HG03064 (cell line): ENCODE data around the gene IQSEC3.

Experiments used
- ATAC-seq: cut with Tn5 transposase; IDR thresholded peaks from one replicate; pipeline ENCODE4 v1.9.1; 2021; ENCODE audit warnings: low read depth; ENCODE audit not compliant: unreplicated experiment

Gene IQSEC3

GRCh38 chr12:191541-191940 lies 125.0 kb downstream of the IQSEC3 start:
- no peak for ATAC-seq

DNA sequence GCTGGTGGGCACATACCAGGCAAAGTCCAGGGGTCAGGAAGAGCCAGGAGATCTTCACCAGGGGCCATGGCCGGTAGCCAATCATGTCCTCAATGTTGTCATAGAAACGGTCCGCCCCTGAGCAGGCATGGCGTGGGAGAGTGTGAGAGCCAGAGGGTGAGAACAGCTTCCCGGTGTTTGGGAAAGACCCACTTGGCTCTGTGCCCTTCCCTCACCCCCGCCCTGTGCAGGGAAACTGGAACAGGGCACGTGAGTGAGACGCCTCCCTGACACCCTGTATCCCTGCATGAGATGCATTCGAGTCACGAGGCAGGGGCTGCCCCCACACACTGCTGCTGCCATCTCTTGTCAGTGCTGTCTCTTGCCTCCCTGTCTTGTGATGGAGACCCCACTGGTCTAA lies 126.7 kb downstream of the IQSEC3 start:
- ATAC-seq = no peak

DNA sequence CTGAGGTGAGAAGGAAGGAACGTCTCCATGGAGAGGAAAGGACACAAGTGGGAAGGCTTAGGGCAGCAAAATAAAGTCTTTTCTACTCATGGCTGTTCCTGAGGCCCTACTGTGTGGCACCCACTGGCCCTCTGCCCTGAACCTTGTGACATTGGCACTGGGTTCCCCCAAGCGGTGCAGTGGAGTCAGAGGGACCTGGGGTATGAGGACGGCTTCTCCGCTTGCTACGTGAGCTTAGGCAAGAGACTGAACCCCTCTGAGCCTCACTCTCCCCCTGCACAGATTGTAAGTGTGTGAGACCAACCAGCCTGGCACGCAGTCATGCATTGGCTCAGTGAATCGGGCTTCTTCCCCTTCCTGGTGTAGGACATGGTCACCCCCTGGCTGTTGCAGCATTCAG lies 127.7 kb downstream of the IQSEC3 start:
- no peak for ATAC-seq

DNA sequence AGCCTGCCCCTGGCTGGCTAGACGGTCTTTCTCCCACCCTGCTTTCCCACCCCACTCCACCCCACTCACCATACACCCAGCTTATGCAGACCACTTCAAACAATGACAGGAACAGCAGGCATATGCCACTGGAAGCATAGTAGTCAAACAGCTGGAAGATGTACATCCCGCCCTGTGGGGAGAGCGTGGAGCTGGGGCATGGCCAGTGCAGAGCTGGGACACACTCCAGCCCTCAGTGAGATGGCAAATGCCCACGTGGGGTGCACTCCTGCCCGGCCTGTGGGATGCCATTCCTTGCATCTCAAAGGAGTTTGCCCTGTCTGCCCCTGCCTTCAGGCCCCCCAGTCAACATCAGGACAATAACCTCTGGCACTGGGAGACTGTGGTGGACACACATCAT lies 128.6 kb downstream of the IQSEC3 start:
- no peak for ATAC-seq

- ATAC-seq = no peak
These were observed 129.4 kb downstream of the IQSEC3 start for GRCh38 chr12:195951-196350.

- ATAC-seq = no peak
These were observed 129.9 kb downstream of the IQSEC3 start for GRCh38 chr12:196436-196835.

DNA sequence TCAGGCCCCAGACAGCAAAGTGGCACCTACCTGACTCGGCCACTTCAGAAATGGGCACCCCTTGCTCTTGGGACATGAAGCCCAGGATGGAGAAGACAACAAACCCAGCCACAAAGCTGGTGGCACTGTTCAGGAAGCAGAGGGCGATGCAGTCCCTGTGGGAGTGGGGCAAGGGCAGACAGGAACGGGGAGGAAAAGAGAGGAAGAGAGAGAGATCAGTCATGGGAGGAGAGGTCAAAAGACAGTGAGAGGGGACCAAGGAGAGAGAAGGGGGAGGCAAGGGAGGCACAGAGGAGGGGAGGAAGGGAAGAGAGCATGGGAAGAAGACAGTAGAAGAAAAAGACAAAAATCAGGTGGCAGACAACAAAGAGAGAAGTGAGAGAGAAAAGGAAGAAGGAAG lies 130.8 kb downstream of the IQSEC3 start:
- ATAC-seq = no peak

DNA sequence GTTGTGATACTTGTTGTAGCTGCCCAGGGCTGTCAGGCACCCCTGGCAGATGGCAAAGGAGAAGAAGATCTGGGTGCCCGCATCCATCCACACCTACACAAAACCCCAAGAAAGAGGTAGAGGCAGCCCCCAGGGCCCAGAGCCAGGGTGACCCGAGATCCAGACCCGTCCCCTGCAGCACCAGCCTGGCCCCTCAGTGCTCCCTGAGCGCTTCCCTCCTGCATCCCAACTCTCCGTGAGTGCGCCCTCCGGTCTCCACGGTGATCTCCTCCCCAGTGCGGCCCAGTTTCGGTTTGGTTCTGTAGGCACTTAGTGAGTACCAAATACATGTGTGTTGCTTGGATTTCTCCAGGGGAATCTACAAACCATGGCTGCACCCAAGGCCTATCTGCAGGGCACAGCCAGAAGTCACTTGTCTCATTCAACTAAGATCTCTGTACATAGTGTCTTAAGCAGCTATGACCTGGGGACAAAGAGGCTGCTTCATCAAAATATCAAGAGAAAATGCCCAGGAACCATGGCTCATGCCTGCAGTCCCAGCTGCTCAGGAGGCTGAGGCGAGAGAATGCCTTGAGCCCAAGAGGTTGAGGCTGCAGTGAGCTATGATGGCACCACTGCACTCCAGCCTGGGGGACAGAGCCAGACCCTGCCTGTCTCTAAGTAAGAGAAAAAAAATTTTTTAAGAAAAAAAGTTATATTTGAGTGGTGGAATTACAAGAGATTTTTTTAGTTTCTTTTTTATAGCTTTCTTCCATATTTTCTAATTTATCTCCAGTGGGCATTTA lies 131.5 kb downstream of the IQSEC3 start:
- no peak for ATAC-seq

GRCh38 chr12:198705-199104 lies 132.1 kb downstream of the IQSEC3 start:
- ATAC-seq = no peak

- ATAC-seq = no peak
These were observed 134.8 kb downstream of the IQSEC3 start for GRCh38 chr12:201361-201760.

GRCh38 chr12:202081-202731 lies 135.6 kb downstream of the IQSEC3 start:
- ATAC-seq = no peak

GRCh38 chr12:203074-203461 lies 136.5 kb downstream of the IQSEC3 start:
- ATAC-seq = no peak

DNA sequence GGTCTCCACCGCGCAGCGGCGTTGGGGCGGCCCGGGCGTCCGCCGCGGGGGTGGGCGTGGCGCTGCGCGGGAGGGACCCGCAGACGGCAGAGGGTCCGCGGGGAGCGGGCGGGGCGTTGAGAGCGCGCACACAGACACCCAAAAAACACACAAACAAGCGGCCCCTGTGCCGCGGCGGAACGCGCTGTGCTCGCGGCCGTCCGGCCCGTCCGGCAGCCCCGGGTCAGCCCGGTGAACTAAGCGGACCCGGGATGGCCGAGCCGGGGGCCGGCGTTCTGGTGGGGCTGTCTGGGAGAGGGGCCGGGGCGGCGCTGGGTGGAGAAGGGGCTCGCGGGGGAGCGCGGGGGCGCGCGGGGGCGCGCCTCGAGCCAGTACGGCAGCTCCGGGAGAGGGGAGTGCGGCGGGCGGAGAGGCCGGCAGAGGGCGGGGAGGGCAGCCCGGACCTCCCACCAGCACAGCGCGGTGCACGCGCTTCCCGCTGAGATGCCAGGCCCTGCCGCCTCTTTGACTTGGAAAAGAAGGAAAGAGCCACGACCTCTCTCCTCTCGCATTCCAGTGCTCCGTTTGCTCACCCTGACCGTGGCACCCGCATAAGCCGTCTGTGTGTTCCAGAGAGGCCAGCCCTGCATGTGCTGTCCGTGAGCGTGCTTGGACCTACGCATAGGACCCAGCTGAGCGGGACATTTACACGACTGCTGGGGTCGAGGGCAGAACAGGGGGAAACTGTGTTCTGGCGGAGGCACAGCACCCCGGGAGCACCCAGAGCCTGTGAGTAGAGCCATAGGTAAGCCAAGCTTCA lies 137.1 kb downstream of the IQSEC3 start:
- no peak for ATAC-seq

DNA sequence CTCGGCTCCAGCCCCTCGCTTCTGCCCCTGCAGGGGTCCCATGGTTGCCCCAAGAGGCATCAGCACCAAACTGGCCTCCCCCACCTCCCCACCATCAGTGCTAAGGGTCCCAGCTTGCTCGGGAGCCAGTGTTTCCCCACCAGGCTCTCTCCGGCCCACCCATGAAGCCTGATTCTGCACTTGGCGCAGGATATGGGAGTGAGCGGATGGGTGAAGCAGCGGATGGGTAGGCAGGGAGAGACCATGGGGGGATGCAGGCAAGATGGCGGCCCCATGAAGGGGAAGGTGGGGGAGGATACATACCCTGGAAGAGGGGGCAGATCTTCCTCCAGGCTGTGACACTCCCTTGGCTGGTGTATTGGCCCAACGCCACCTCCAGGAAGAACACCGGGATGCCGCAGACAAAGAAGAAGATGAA lies 137.7 kb downstream of the IQSEC3 start:
- no peak for ATAC-seq

GRCh38 chr12:205026-205425 lies 138.5 kb downstream of the IQSEC3 start:
- ATAC-seq = no peak

DNA sequence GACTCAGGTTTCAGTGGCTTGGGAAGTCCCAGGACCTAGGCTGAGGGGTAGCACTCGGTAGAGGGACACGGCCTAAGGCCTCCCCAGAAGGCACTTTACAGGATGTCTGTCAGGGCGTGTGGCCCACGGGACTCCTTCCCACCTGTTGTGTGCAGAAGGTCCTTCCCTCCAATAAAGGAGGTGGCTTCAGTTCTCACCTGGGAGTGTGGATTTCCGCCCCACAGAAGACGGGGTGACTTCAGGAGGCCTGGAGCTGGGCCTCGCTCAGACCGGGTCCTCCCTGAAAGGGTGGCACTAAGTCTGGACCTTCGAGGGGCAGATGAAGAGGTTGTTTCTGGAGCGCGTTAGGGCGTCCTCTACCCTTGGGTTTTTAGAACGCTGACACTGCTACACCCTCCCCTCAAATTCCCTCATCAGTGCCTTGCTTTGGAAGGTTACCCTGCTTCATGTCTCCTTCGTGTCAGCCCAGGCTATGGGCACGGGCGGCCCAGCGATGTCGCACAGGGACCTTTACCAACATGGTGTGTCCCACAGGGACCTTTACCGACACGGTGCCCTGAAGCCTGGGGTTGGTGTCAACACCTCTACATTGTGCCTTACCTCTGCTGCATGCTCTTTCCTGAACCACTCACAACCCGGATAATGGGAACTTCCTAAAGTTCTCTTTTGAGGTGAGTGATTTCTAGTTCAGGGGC lies 140.3 kb downstream of the IQSEC3 start:
- ATAC-seq = no peak

DNA sequence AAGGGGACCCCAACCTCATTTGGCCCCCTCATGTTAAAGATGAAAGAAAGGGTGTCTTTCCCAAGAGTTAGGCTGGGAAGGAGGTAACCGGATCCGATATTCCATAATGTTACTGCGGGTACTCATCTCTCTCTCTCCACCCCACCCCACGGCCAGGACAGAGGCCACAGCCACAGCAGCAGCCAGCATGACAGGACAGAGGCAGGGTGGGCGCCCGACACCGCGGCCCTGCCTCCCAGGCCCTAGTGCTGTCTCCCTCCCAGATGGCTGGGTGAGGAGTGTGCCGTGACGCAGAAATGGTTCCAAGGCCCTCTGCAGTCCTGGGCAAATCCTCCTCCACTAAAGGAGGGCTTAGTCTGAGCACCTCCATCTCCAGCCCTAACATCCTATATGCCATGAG lies 141.2 kb downstream of the IQSEC3 start:
- no peak for ATAC-seq

DNA sequence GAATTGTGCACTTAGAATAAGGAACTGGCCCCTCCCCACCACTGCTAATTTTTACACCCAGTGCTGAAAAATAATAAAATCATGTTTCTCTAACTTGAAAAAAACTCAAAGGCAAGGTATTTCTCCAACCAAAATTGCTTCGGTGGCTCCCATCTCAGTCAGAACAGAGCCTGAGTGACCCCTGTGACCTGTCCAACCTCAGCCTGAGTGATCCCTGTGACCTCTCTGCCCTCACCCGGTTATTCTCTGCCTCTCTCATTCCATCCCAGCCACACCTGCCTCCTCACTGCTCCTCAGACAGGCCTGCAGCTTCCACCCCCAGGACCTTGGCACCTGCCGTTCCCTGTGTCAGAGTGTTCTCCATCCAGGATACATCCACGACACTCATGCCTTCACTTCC lies 142.2 kb downstream of the IQSEC3 start:
- ATAC-seq = no peak

- ATAC-seq = no peak
These were observed 142.7 kb downstream of the IQSEC3 start for GRCh38 chr12:209246-209645.

DNA sequence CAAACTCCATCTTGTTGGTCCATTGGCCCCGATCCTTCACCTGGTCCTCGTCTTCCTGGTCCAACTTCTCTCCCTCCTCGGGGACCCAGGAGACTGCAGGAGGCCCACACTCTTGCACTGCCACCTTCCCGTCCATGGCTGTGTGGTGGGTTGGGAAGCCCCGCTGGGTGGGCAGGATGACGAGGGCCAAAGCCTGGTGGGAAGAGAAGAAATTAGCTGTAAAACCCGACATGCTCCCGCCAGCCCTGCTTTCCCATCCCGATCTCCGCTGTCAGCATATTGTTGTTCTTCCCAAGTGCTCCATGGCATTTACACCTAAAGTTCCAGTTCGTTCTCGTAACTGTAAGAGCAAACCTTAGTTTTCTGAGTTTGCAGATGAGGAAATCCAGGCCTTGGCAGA lies 143.3 kb downstream of the IQSEC3 start:
- no peak for ATAC-seq
